AG04449 (cell line): Measurements from ENCODE around the gene ARID3B.
A peak's percentile ranks its signal among the peaks of the same experiment; 100 is the strongest.

Experiments used
- CTCF ChIA-PET: fragments of 350-600 bp; formaldehyde crosslinking; extraction: SDS; loops from one replicate; lab custom pipeline; 2021; ENCODE audit warnings: antibody characterized with exemption; lab: Yijun Ruan, JAX
- POLR2A ChIA-PET: fragments of 400-600, 350-600 bp; formaldehyde crosslinking; extraction: SDS; loops from one replicate; lab custom pipeline; 2020; ENCODE audit warnings: antibody characterized with exemption, inconsistent platforms; lab: Yijun Ruan, JAX
- DNase-seq: peaks from one replicate; pipeline ENCODE4 v3.0.0-alpha.2; 2010; ENCODE audit warnings: low read depth, low spot score
- H3K4me3 ChIP-seq: 2 replicates; pipeline ENCODE4 v1.5.1; 2011; ENCODE audit warnings: low read depth, mild to moderate bottlenecking, control low read depth, low read length
- CTCF ChIP-seq: IDR thresholded peaks from one replicate; pipeline ENCODE4 v1.5.1; 2011; ENCODE audit warnings: mild to moderate bottlenecking, moderate library complexity, low read length, control low read depth, inconsistent platforms; ENCODE audit not compliant: insufficient read depth; ENCODE audit errors: missing control alignments

Gene ARID3B

GRCh38 chr15:74545776-74546656 is 5.0 kb downstream of the ARID3B start:
- peak; percentile 94 for DNase-seq
- no peak for TF ChIP-seq CTCF
- ChIA-PET CTCF (interaction anchor here (1.0 to 2.3 kb wide), 8 partner anchors 16 to 234 kb away, joined by 3 to 7 read pairs (median 4); no protein-coding TSS in a partner anchor), POLR2A (interaction anchor here (1.3 to 2.5 kb wide), 5 partner anchors 9 to 69 kb away, joined by 3 to 6 read pairs (median 5); partner anchors contain the start of gene CLK3)
- H3K4me3 ChIP-seq, result no peak overlapping the region

GRCh38 chr15:74547616-74548015 is 6.6 kb downstream of the ARID3B start:
- TF ChIP-seq CTCF, result no peak
- no peak for DNase-seq
- H3K4me3 ChIP-seq, result no peak overlapping the region
- ChIA-PET POLR2A (no interaction called here), CTCF (no interaction called here)

- POLR2A ChIA-PET, result no interaction called here
- CTCF ChIA-PET, result no interaction called here
- H3K4me3 ChIP-seq, result no peak overlapping the region
- no peak for TF ChIP-seq CTCF
- DNase-seq, result no peak
Measured at GRCh38 chr15:74548241-74548640, 7.2 kb downstream of the ARID3B start.

GRCh38 chr15:74549816-74550215 is 8.8 kb downstream of the ARID3B start:
- no peak for DNase-seq
- no peak overlapping the region for H3K4me3 ChIP-seq
- TF ChIP-seq CTCF, result no peak
- CTCF ChIA-PET, result interaction anchor here (1.0 kb wide), 1 partner anchor 352 kb away, joined by 3 read pairs; no protein-coding TSS in a partner anchor
- POLR2A ChIA-PET, result no interaction called here

- no peak for DNase-seq
- ChIA-PET POLR2A (no interaction called here), CTCF (no interaction called here)
- no peak for TF ChIP-seq CTCF
- H3K4me3 ChIP-seq, result no peak overlapping the region
Measured at GRCh38 chr15:74551714-74552113, 10.7 kb downstream of the ARID3B start.

- POLR2A ChIA-PET, result no interaction called here
- H3K4me3 ChIP-seq, result no peak overlapping the region
- TF ChIP-seq CTCF, result no peak
- CTCF ChIA-PET, result no interaction called here
- no peak for DNase-seq
Measured at GRCh38 chr15:74552773-74553441, 11.9 kb downstream of the ARID3B start.
